Endodermal cell (in vitro differentiated cells): Measurements from ENCODE around the gene MBNL2. TPM values are rescaled to one million over a fixed set of nuclear protein-coding genes. Genes with fewer than 3 reads are reported as not detected.

Source experiments
- DNase-seq: peaks from one replicate; pipeline ENCODE4 v3.0.0-alpha.2; 2017
- H3K27ac ChIP-seq: 2 replicates; pipeline ENCODE4 v1.5.1; 2013; ENCODE audit warnings: mild to moderate bottlenecking, low read depth, low read length, moderate library complexity
- H3K27me3 ChIP-seq: 2 replicates; pipeline ENCODE4 v1.6.1; 2013; ENCODE audit warnings: mild to moderate bottlenecking, low read length, moderate library complexity; ENCODE audit not compliant: insufficient read depth, control insufficient read depth, poor library complexity, severe bottlenecking
- H3K36me3 ChIP-seq: 2 replicates; pipeline ENCODE4 v1.7.0; 2013; ENCODE audit warnings: mild to moderate bottlenecking, low read length, moderate library complexity; ENCODE audit not compliant: control insufficient read depth, insufficient read depth
- H3K4me1 ChIP-seq: one replicate; pipeline ENCODE4 v1.7.0; 2013; ENCODE audit warnings: low read length; ENCODE audit not compliant: control insufficient read depth, insufficient read depth
- H3K4me3 ChIP-seq: 2 replicates; pipeline ENCODE4 v1.5.1; 2013; ENCODE audit warnings: mild to moderate bottlenecking, low read length, moderate library complexity
- H3K9ac ChIP-seq: 2 replicates; pipeline ENCODE4 v1.6.1; 2013; ENCODE audit warnings: mild to moderate bottlenecking, low read length, moderate library complexity; ENCODE audit not compliant: poor library complexity, severe bottlenecking; ENCODE audit errors: extremely low read depth
- H3K9me3 ChIP-seq: 2 replicates; pipeline ENCODE4 v1.6.1; 2013; ENCODE audit warnings: mild to moderate bottlenecking, low read length, moderate library complexity; ENCODE audit not compliant: control insufficient read depth
- H3K27ac Mint-ChIP-seq: 2 replicates; pipeline ENCODE4 v1.8.0; 2020; ENCODE audit warnings: mixed read lengths
- H3K27me3 Mint-ChIP-seq: 2 replicates; pipeline ENCODE4 v1.8.0; 2021; ENCODE audit warnings: mild to moderate bottlenecking, mixed read lengths; ENCODE audit not compliant: insufficient read depth
- H3K36me3 Mint-ChIP-seq: 2 replicates; pipeline ENCODE4 v1.8.0; 2020; ENCODE audit warnings: low read depth, mixed read lengths
- H3K4me1 Mint-ChIP-seq: 2 replicates; pipeline ENCODE4 v1.8.0; 2020; ENCODE audit warnings: mixed read lengths
- H3K4me3 Mint-ChIP-seq: 2 replicates; pipeline ENCODE4 v1.8.0; 2020; ENCODE audit warnings: mild to moderate bottlenecking, moderate library complexity, mixed read lengths
- H3K9me3 Mint-ChIP-seq: 2 replicates; pipeline ENCODE4 v1.8.0; 2020; ENCODE audit warnings: mild to moderate bottlenecking, mixed read lengths
- CTCF ChIP-seq: fragments of 200-600 bp; sonication (generic); conservative IDR thresholded peaks from 2 replicates; pipeline ENCODE4 v1.5.0; 2021; ENCODE audit warnings: antibody characterized with exemption, mild to moderate bottlenecking
- WGBS, 2 experiments: methylation state at CpG; one replicate each; pipeline versions ENCODE4 v1.1.5 to v1.1.7; 2013; ENCODE audit warnings: missing lambda C conversion rate in 2 of 2, mixed read lengths in 1 of 2; ENCODE audit not compliant: insufficient coverage in 1 of 2, insufficient read length in 1 of 2; 5-methylcytosine and 5-hydroxymethylcytosine counted together
- total RNA-seq, 2 donors: library from RNA; stranded (reverse); fragmentation: NEBNext Ultra II Directional in 1 of 2; extraction: Animal tissue kit (Norgen Biotek cat#: 25700) in 1 of 2; gene quantifications; 2 replicates in 1 of 2; 3 replicates in 1 of 2; pipeline ENCODE4 v1.2.1, GENCODE V29; 2021

MBNL2 gene
- total RNA-seq, 2 donors from 2014 or later, result 1.7 to 3.3 TPM

GRCh38 chr13:97327506-97328221, 105.5 kb downstream of the MBNL2 start:
- Mint-ChIP-seq H3K27me3 (peaks cover 5% of the 10 kb centered on the region), H3K4me3 (no peak overlapping the region), H3K36me3 (no peaks in the 10 kb centered on the region), H3K27ac (peak overlapping the region; percentile 91), H3K9me3 (no peaks in the 10 kb centered on the region), H3K4me1 (peaks cover 14% of the 10 kb centered on the region)
- no peak for DNase-seq
- no peaks in the 10 kb centered on the region for H3K9me3 ChIP-seq
- WGBS, 2 experiments, result 30 to 53% methylated on average over 3 of the region's 4 CpGs
- peak overlapping the region; percentile 91 for H3K27ac ChIP-seq
- no peak for TF ChIP-seq CTCF
- H3K9ac ChIP-seq, result no peak overlapping the region
- no peaks in the 10 kb centered on the region for H3K27me3 ChIP-seq
- H3K4me3 ChIP-seq, result no peak overlapping the region
- H3K36me3 ChIP-seq, result no peaks in the 10 kb centered on the region
- peaks cover 5% of the 10 kb centered on the region for H3K4me1 ChIP-seq

GRCh38 chr13:97328222-97328790, 106.2 kb downstream of the MBNL2 start:
- Histone ChIP-seq H3K9ac (no peak overlapping the region), H3K36me3 (no peaks in the 10 kb centered on the region), H3K27ac (peak overlapping the region; percentile 91), H3K4me1 (peaks cover 5% of the 10 kb centered on the region), H3K9me3 (no peaks in the 10 kb centered on the region), H3K4me3 (no peak overlapping the region), H3K27me3 (no peaks in the 10 kb centered on the region)
- WGBS, 2 experiments, result 47 to 66% methylated on average over 12 of the region's 12 CpGs
- peak; percentile 88 for DNase-seq
- Mint-ChIP-seq H3K4me3 (no peak overlapping the region), H3K9me3 (no peaks in the 10 kb centered on the region), H3K27me3 (peaks cover 7% of the 10 kb centered on the region), H3K4me1 (peaks cover 14% of the 10 kb centered on the region), H3K27ac (peak overlapping the region; percentile 91), H3K36me3 (no peaks in the 10 kb centered on the region)
- no peak for TF ChIP-seq CTCF

- H3K27ac ChIP-seq, result no peak overlapping the region
- Mint-ChIP-seq H3K9me3 (no peaks in the 10 kb centered on the region), H3K4me1 (peaks cover 14% of the 10 kb centered on the region), H3K4me3 (no peak overlapping the region), H3K27me3 (peaks cover 7% of the 10 kb centered on the region), H3K27ac (no peak overlapping the region), H3K36me3 (no peaks in the 10 kb centered on the region)
- H3K4me3 ChIP-seq, result no peak overlapping the region
- no peaks in the 10 kb centered on the region for H3K9me3 ChIP-seq
- H3K36me3 ChIP-seq, result no peaks in the 10 kb centered on the region
- peaks cover 5% of the 10 kb centered on the region for H3K4me1 ChIP-seq
- H3K27me3 ChIP-seq, result no peaks in the 10 kb centered on the region
- WGBS, 2 experiments, result 36 to 79% methylated on average over 1 to 4 of the region's 4 CpGs
- no peak for TF ChIP-seq CTCF
- DNase-seq, result no peak
- H3K9ac ChIP-seq, result no peak overlapping the region
Observed at GRCh38 chr13:97329331-97329730, 107.2 kb downstream of the MBNL2 start.
